HepG2 (cell line): Measurements from ENCODE around the gene MAP3K9. TPM values are rescaled to one million over a fixed set of nuclear protein-coding genes. Genes with fewer than 3 reads are reported as not detected.
A peak's percentile ranks its signal among the peaks of the same experiment; 100 is the strongest.

ENCODE experiments used
- ATAC-seq: fragments of 200-7000 bp; cut with Tn5 transposase; 3 replicates; pipeline ENCODE4 v1.9.1; 2020; ENCODE audit warnings: mild to moderate bottlenecking, moderate library complexity
- BruUV-seq: library from RNA; stranded (reverse); fragments of 400-500 nt; replicated peaks from 2 replicates; lab custom pipeline; 2021; lab: Mats Ljungman, UMichigan
- CTCF ChIA-PET: fragments of 300-600 bp; formaldehyde crosslinking; extraction: SDS; loops from one replicate; lab custom pipeline; 2021; ENCODE audit warnings: low total read pairs, inconsistent platforms, low intra/inter-chr PET ratio; lab: Yijun Ruan, JAX
- POLR2A ChIA-PET: fragments of 350-600 bp; sonication (Branson Sonifier 250); formaldehyde crosslinking; loops from one replicate; lab custom pipeline; 2020; ENCODE audit warnings: antibody characterized with exemption, inconsistent platforms; lab: Yijun Ruan, JAX
- DNase-seq: peaks from one replicate; pipeline ENCODE4 v3.0.0-alpha.2; 2015; ENCODE audit warnings: low spot score
- FAIRE-seq: peaks from 3 replicates; lab custom pipeline; 2011; peaks lifted over from hg19 to GRCh38; lab: Jason Lieb, UNC
- H2AFZ ChIP-seq: one replicate; pipeline ENCODE4 v1.6.1; 2011; ENCODE audit warnings: low read length, inconsistent platforms
- H3K27ac ChIP-seq: fragments of 300-600 bp; 3 replicates; pipeline ENCODE4 v1.8.0; 2011; ENCODE audit warnings: mixed run types, mild to moderate bottlenecking, mixed read lengths, low read length, inconsistent platforms; ENCODE audit not compliant: insufficient read depth; ENCODE audit errors: extremely low read length
- H3K27me3 ChIP-seq, 2 experiments: fragments of 200-600 bp in 1 of 2; 2 replicates in 1 of 2; 3 replicates in 1 of 2; pipeline versions ENCODE4 v1.6.0 to v1.8.0; 2011; ENCODE audit warnings: low read length in 2 of 2, mild to moderate bottlenecking in 2 of 2, moderate library complexity in 2 of 2, inconsistent platforms in 1 of 2; ENCODE audit not compliant: insufficient read depth in 2 of 2, control insufficient read depth in 1 of 2
- H3K36me3 ChIP-seq, 2 experiments: fragments of 200-600 bp in 1 of 2; replicated peaks in 1 of 2; 2 replicates in 1 of 2; 3 replicates in 1 of 2; pipeline versions ENCODE4 v1.5.1 to v1.8.0; 2011; ENCODE audit warnings: low read length in 2 of 2, inconsistent platforms in 1 of 2; ENCODE audit not compliant: insufficient read depth in 2 of 2, control insufficient read depth in 1 of 2
- H3K4me1 ChIP-seq: 2 replicates; pipeline ENCODE4 v1.5.1; 2012; ENCODE audit warnings: low read length, inconsistent platforms; ENCODE audit not compliant: insufficient read depth
- H3K4me2 ChIP-seq: 2 replicates; pipeline ENCODE4 v1.6.0; 2011; ENCODE audit warnings: low read depth, low read length, inconsistent platforms
- H3K4me3 ChIP-seq, 3 experiments: fragments of 200-600 bp in 1 of 3; sonication (generic), shearing (Covaris generic) in 1 of 3; replicated peaks in 1 of 3; 2 replicates each; pipeline ENCODE4 v1.5.1; 2011 to 2016; ENCODE audit warnings: low read length in 3 of 3, inconsistent platforms in 2 of 3, low read depth in 2 of 3, mild to moderate bottlenecking in 2 of 3, control low read depth in 1 of 3, mixed read lengths in 1 of 3; ENCODE audit not compliant: insufficient read depth in 1 of 3
- H3K79me2 ChIP-seq: one replicate; pipeline ENCODE4 v1.6.1; 2011; ENCODE audit warnings: low read length, inconsistent platforms; ENCODE audit not compliant: insufficient read depth
- H3K9ac ChIP-seq: 2 replicates; pipeline ENCODE4 v1.6.0; 2011; ENCODE audit warnings: mild to moderate bottlenecking, low read depth, low read length, inconsistent platforms; ENCODE audit not compliant: insufficient read depth
- H3K9me3 ChIP-seq: 2 replicates; pipeline ENCODE4 v1.5.1; 2012; ENCODE audit warnings: mild to moderate bottlenecking, low read length
- H4K20me1 ChIP-seq: 2 replicates; pipeline ENCODE4 v1.6.0; 2011; ENCODE audit warnings: inconsistent platforms, mild to moderate bottlenecking, low read length, moderate library complexity; ENCODE audit not compliant: insufficient read depth
- AHR ChIP-seq: IDR thresholded peaks from 2 replicates; pipeline ENCODE4 v1.6.1; 2018; ENCODE audit warnings: missing genetic modification reagents, missing compliant biosample characterization
- CEBPG ChIP-seq: IDR thresholded peaks from 2 replicates; pipeline ENCODE4 v1.6.1; 2016
- GFI1 ChIP-seq: sonication (generic); formaldehyde crosslinking; IDR thresholded peaks from 2 replicates; pipeline ENCODE4 v1.5.0; 2020; ENCODE audit warnings: missing genetic modification reagents, mild to moderate bottlenecking, borderline replicate concordance
- GTF3A ChIP-seq: sonication (generic); formaldehyde crosslinking; conservative IDR thresholded peaks from 2 replicates; pipeline ENCODE4 v1.4.0; 2020; ENCODE audit warnings: mild to moderate bottlenecking, missing genetic modification reagents
- HNRNPK ChIP-seq: fragments of 200-400 bp; formaldehyde crosslinking; IDR thresholded peaks from 2 replicates; pipeline ENCODE4 v1.6.1; 2018; ENCODE audit warnings: low read length, low read depth, moderate library complexity, mild to moderate bottlenecking; ENCODE audit not compliant: poor library complexity, severe bottlenecking
- JUND ChIP-seq: sonication (generic); formaldehyde crosslinking; IDR thresholded peaks from 2 replicates; pipeline ENCODE4 v1.8.0; 2022; ENCODE audit warnings: mild to moderate bottlenecking, missing genetic modification reagents
- KLF13 ChIP-seq: sonication (generic); formaldehyde crosslinking; IDR thresholded peaks from 2 replicates; pipeline ENCODE4 v1.4.0; 2020; ENCODE audit warnings: mild to moderate bottlenecking, missing genetic modification reagents
- PHF8 ChIP-seq: sonication (generic); formaldehyde crosslinking; IDR thresholded peaks from 2 replicates; pipeline ENCODE4 v1.5.0; 2020; ENCODE audit warnings: missing genetic modification reagents
- POLR2AphosphoS5 ChIP-seq: IDR thresholded peaks from 2 replicates; pipeline ENCODE4 v1.6.1; 2012; ENCODE audit warnings: low read depth, low read length
- ZHX1 ChIP-seq: sonication (generic); formaldehyde crosslinking; IDR thresholded peaks from 2 replicates; pipeline ENCODE4 v1.8.1; 2022; ENCODE audit warnings: low read depth, mild to moderate bottlenecking, missing genetic modification reagents
- ZNF317 ChIP-seq: sonication (generic); formaldehyde crosslinking; IDR thresholded peaks from 2 replicates; pipeline ENCODE4 v1.5.0; 2020; ENCODE audit warnings: mild to moderate bottlenecking, missing genetic modification reagents
- ZNF605 ChIP-seq: sonication (generic); formaldehyde crosslinking; IDR thresholded peaks from 2 replicates; pipeline ENCODE4 v1.8.0; 2022; ENCODE audit warnings: mild to moderate bottlenecking, missing genetic modification reagents
- ZNF674 ChIP-seq: sonication (generic); formaldehyde crosslinking; IDR thresholded peaks from 2 replicates; pipeline ENCODE4 v1.5.0; 2020; ENCODE audit warnings: low read depth, mild to moderate bottlenecking, missing genetic modification reagents
- ZSCAN25 ChIP-seq: sonication (generic); formaldehyde crosslinking; IDR thresholded peaks from 2 replicates; pipeline ENCODE4 v1.8.0; 2022; ENCODE audit warnings: mild to moderate bottlenecking, missing genetic modification reagents
- WGBS: methylation state at CpG from one replicate; pipeline ENCODE4 v1.1.6; 2017; ENCODE audit warnings: low lambda C conversion rate; 5-methylcytosine and 5-hydroxymethylcytosine counted together
- in situ Hi-C: cut with HindIII; loops from 2 replicates; pipeline ENCODE4 v1.10.0; 2017; ENCODE audit warnings: low pct_unique_long_range_greater_than_20kb; ENCODE audit not compliant: extremely low pct_ligation_motif_present
- intact Hi-C: fragments of 100-400 bp; cut with micrococcal nuclease; formaldehyde crosslinking; loops from one replicate; pipeline ENCODE4 v1.10.0; 2022; ENCODE audit not compliant: unreplicated experiment
- polyA plus RNA-seq, 8 experiments: library from polyadenylated mRNA; depleted of rRNA in 3 of 8; stranded (reverse) in 7 of 8; unstranded in 1 of 8; fragments of >200 nt; fragmentation: Illumina TruSeq in 4 of 8; extraction: Trizol in 4 of 8; gene quantifications; 2 replicates each; pipeline versions ENCODE4 v1.2.1 to v1.2.3, GENCODE V29; 2011 to 2016; ENCODE audit warnings: low read depth in 4 of 8, missing spikeins in 1 of 8, mixed read lengths in 1 of 8; ENCODE audit not compliant: insufficient read depth in 1 of 8
- total RNA-seq, 5 experiments: library from RNA; depleted of rRNA; stranded (reverse); fragments of >200 nt; fragmentation: Illumina TruSeq; extraction: Trizol; gene quantifications; 2 replicates each; pipeline ENCODE4 v1.2.3, GENCODE V29; 2016; ENCODE audit warnings: low read depth in 1 of 5

MAP3K9 gene
- total and polyA plus RNA-seq, 2 of the 13 experiments (the other 11 are each of a cell fraction or from before 2014, with no cell fraction given) = 4.3 to 4.5 TPM

- in situ Hi-C loops (no loop called here), intact Hi-C loops (no loop called here)
- peaks cover 38% of the 10 kb centered on the region for H3K4me1 ChIP-seq
- DNase-seq (no peak), FAIRE-seq (no peak), ATAC-seq (no peak)
- H3K9ac ChIP-seq = no peak overlapping the region
- no peak overlapping the region for H3K27ac ChIP-seq
- no peaks in the 10 kb centered on the region for H3K79me2 ChIP-seq
- no peak overlapping the region for H3K4me2 ChIP-seq
- no peaks in the 10 kb centered on the region for H4K20me1 ChIP-seq
- CTCF ChIA-PET = no interaction called here
- H3K27me3 ChIP-seq = no peaks in the 10 kb centered on the region; a peak in 1 of 5 replicates
- no TSS peak for BruUV-seq
- no peaks in the 10 kb centered on the region for H3K36me3 ChIP-seq
- H3K4me3 ChIP-seq = no peak overlapping the region
- TF ChIP-seq KLF13 (CRISPR knock-in tag) (no peak), HNRNPK (peak; percentile 76)
- H2AFZ ChIP-seq = no peak overlapping the region
- POLR2A ChIA-PET = no interaction called here
- no peaks in the 10 kb centered on the region for H3K9me3 ChIP-seq
Measured at GRCh38 chr14:70701610-70702009, 107.7 kb downstream of the MAP3K9 start.

GRCh38 chr14:70700955-70701585, 108.2 kb downstream of the MAP3K9 start:
- no TSS peak for BruUV-seq
- Histone ChIP-seq H3K27ac (no peak overlapping the region), H3K4me3 (no peak overlapping the region), H3K9me3 (no peaks in the 10 kb centered on the region), H2AFZ (no peak overlapping the region), H4K20me1 (no peaks in the 10 kb centered on the region), H3K4me1 (peaks cover 33% of the 10 kb centered on the region), H3K79me2 (no peaks in the 10 kb centered on the region), H3K27me3 (no peaks in the 10 kb centered on the region; a peak in 1 of 5 replicates), H3K4me2 (no peak overlapping the region), H3K9ac (no peak overlapping the region), H3K36me3 (no peaks in the 10 kb centered on the region)
- ChIA-PET POLR2A (no interaction called here), CTCF (no interaction called here)
- intact Hi-C loops = no loop called here
- WGBS = 40% methylated on average over 4 of the region's 4 CpGs
- in situ Hi-C loops = no loop called here
- FAIRE-seq (no peak), ATAC-seq (no peak), DNase-seq (no peak)
- no peak for TF ChIP-seq ZNF317 (CRISPR knock-in tag)
- TF ChIP-seq JUND (CRISPR knock-in tag) = no peak
- no peak for TF ChIP-seq GFI1 (CRISPR knock-in tag)
- no peak for TF ChIP-seq ZHX1 (CRISPR knock-in tag)
- TF ChIP-seq ZNF674 (CRISPR knock-in tag) = no peak
- no peak for TF ChIP-seq ZNF605 (CRISPR knock-in tag)
- TF ChIP-seq ZSCAN25 = no peak
- no peak for TF ChIP-seq PHF8 (CRISPR knock-in tag)
- no peak for TF ChIP-seq AHR (CRISPR knock-in tag)
- TF ChIP-seq GTF3A = no peak
- no peak for TF ChIP-seq POLR2AphosphoS5
- no peak for TF ChIP-seq CEBPG (CRISPR knock-in tag)
